Naive thymus-derived CD8-positive, alpha-beta T cell (primary cell): ENCODE data around the gene KRI1. TPM values are rescaled to one million over a fixed set of nuclear protein-coding genes. Genes with fewer than 3 reads are reported as not detected.

Source experiments
- ATAC-seq, 2 donors: fragments of 150-1000 bp; cut with Tn5 transposase in 1 of 2; sonication (Bioruptor Pico), chemical (Tn5 transposase) in 1 of 2; 1 replicate in 1 of 2; 2 replicates in 1 of 2; pipeline ENCODE4 v1.10.0; 2021; ENCODE audit warnings: mild to moderate bottlenecking in 2 of 2, moderate library complexity in 2 of 2
- POLR2A ChIA-PET: fragments of 350-600 bp; sonication (Branson Sonifier 250); formaldehyde crosslinking; loops from one replicate; lab custom pipeline; 2021; ENCODE audit warnings: antibody characterized with exemption; lab: Charles Lee
- DNase-seq, 10 donors: peaks; one replicate each; pipeline versions ENCODE4 v3.0.0 to v3.0.0-alpha.2; 2020 to 2022
- H3K27ac Mint-ChIP-seq, 10 donors: one replicate each; pipeline ENCODE4 v1.8.0; 2020 to 2022; ENCODE audit warnings: mild to moderate bottlenecking in 10 of 10, mixed read lengths in 10 of 10, moderate library complexity in 4 of 10, inconsistent platforms in 1 of 10
- H3K27me3 Mint-ChIP-seq, 5 donors: one replicate each; pipeline ENCODE4 v1.8.0; 2021 to 2022; ENCODE audit warnings: mixed read lengths in 5 of 5
- H3K36me3 Mint-ChIP-seq, 3 donors: one replicate each; pipeline ENCODE4 v1.8.0; 2020 to 2022; ENCODE audit warnings: mixed read lengths in 3 of 3, mild to moderate bottlenecking in 2 of 3, inconsistent platforms in 1 of 3
- H3K4me1 Mint-ChIP-seq, 4 donors: one replicate each; pipeline ENCODE4 v1.8.0; 2021 to 2022; ENCODE audit warnings: mixed read lengths in 4 of 4
- H3K4me3 Mint-ChIP-seq, 10 donors: one replicate each; pipeline ENCODE4 v1.8.0; 2020 to 2022; ENCODE audit warnings: mild to moderate bottlenecking in 10 of 10, mixed read lengths in 10 of 10, moderate library complexity in 6 of 10, inconsistent platforms in 1 of 10
- H3K9me3 Mint-ChIP-seq, 9 donors: one replicate each; pipeline ENCODE4 v1.8.0; 2020 to 2022; ENCODE audit warnings: mixed read lengths in 9 of 9, mild to moderate bottlenecking in 3 of 9, inconsistent platforms in 1 of 9, moderate library complexity in 1 of 9
- polyA plus RNA-seq, 3 donors: library from polyadenylated mRNA; unstranded; fragments of 300-500 nt; fragmentation: Illumina TruSeq; gene quantifications; one replicate each; pipeline ENCODE4 v1.2.3, GENCODE V29; 2021
- total RNA-seq, 8 experiments: library from RNA in 2 of 8; stranded (reverse) in 2 of 8; gene quantifications; one replicate each; pipeline ENCODE4 v1.2.3 and lab custom pipeline; 2021 to 2026

KRI1 gene
- total RNA-seq (10 to 100 TPM; 57.8 to 68.4 TPM), polyA plus RNA-seq (10 to 100 TPM; 12.8 to 46.9 (median 20.9) TPM), total RNA-seq (lab: John Stamatoyannopoulos, UW) (87.1 to 137 (median 117) reads per million in 6 experiments)

GRCh38 chr19:10565567-10566407 lies at the start of gene KRI1:
KRI1 (minus strand) TSS chr19:10566010; CDS start chr19:10565999, 11 bp downstream.
- POLR2A ChIA-PET = interaction anchor here (0.7 to 8.6 kb wide), 12 partner anchors 13 to 463 kb away, joined by 3 to 159 read pairs (median 4); partner anchors contain the start of genes ANGPTL6, ATG4D, KEAP1 and TMED1
- Mint-ChIP-seq H3K4me3 (peak within 1 kb of the TSS; percentile 83 to 100 (median 98)), H3K27me3 (no peaks in the 10 kb centered on the region), H3K36me3 (peaks cover 5 to 23% (median 10%) of the 10 kb centered on the region in 3 donors), H3K27ac (peak within 1 kb of the TSS; percentile 88 to 99 (median 98)), H3K4me1 (peaks cover 32 to 56% (median 53%) of the 10 kb centered on the region in 4 donors), H3K9me3 (no peaks in the 10 kb centered on the region)
- peak; percentile 47 to 52 for ATAC-seq
- peak; percentile 95 to 99 (median 98) for DNase-seq

- H3K9me3 Mint-ChIP-seq = no peaks in the 10 kb centered on the region
- POLR2A ChIA-PET = interaction anchor here (0.5 to 12.5 kb wide), 6 partner anchors 8 to 32 kb away, joined by 3 to 106 read pairs (median 4); no protein-coding TSS in a partner anchor
Measured at GRCh38 chr19:10612499-10613119, 46.8 kb upstream of the KRI1 start.

GRCh38 chr19:10611907-10612306 lies 46.1 kb upstream of the KRI1 start:
- Mint-ChIP-seq H3K4me3 (peak overlapping the region in 3 of 10 donors; percentile 29 to 39 (median 32)), H3K9me3 (no peaks in the 10 kb centered on the region), H3K4me1 (peaks cover 5 to 64% (median 43%) of the 10 kb centered on the region in 4 donors), H3K36me3 (peaks cover 0 to 25% (median 2%) of the 10 kb centered on the region in 3 donors), H3K27me3 (no peaks in the 10 kb centered on the region), H3K27ac (peak overlapping the region in 5 of 10 donors; percentile 14 to 66 (median 59))
- POLR2A ChIA-PET = interaction anchor here (1.4 to 12.5 kb wide), 5 partner anchors 8 to 32 kb away, joined by 3 to 106 read pairs (median 4); no protein-coding TSS in a partner anchor
- ATAC-seq = no peak
- no peak for DNase-seq

More at GRCh38 chr19:10612499-10613119, 46.8 kb upstream of the KRI1 start:
- H3K4me3 Mint-ChIP-seq = peak overlapping the region in 4 of 10 donors; percentile 11 to 62 (median 39)
- no peak for DNase-seq
- H3K27ac Mint-ChIP-seq = peak overlapping the region in 9 of 10 donors; percentile 15 to 81 (median 62)
- peaks cover 0 to 24% (median 2%) of the 10 kb centered on the region in 3 donors for H3K36me3 Mint-ChIP-seq
- H3K27me3 Mint-ChIP-seq = no peaks in the 10 kb centered on the region
- no peak for ATAC-seq
- peaks cover 9 to 66% (median 48%) of the 10 kb centered on the region in 4 donors for H3K4me1 Mint-ChIP-seq

- Mint-ChIP-seq H3K4me1 (peaks cover 15 to 51% (median 33%) of the 10 kb centered on the region in 4 donors), H3K9me3 (no peaks in the 10 kb centered on the region), H3K4me3 (peak overlapping the region; percentile 91 to 100 (median 98)), H3K27ac (peak overlapping the region; percentile 96 to 100 (median 99)), H3K27me3 (no peaks in the 10 kb centered on the region), H3K36me3 (peaks cover 0 to 10% (median 0%) of the 10 kb centered on the region in 3 donors)
- DNase-seq (peak in 3 of 10 donors; percentile 22 to 65 (median 36)), ATAC-seq (peak; percentile 1 to 3)
- POLR2A ChIA-PET = interaction anchor here (0.7 to 5.0 kb wide), 15 partner anchors 12 to 266 kb away, joined by 3 to 106 read pairs (median 11); partner anchors contain the start of genes ATG4D, ILF3, KRI1 and TMED1
Measured at GRCh38 chr19:10604460-10604980, 38.7 kb upstream of the KRI1 start.

- DNase-seq (peak in 8 of 10 donors; percentile 54 to 84 (median 71)), ATAC-seq (peak; percentile 41 to 47)
- Mint-ChIP-seq H3K36me3 (peaks cover 0 to 10% (median 0%) of the 10 kb centered on the region in 3 donors), H3K9me3 (no peaks in the 10 kb centered on the region), H3K4me1 (peaks cover 15 to 46% (median 32%) of the 10 kb centered on the region in 4 donors), H3K27me3 (no peaks in the 10 kb centered on the region), H3K27ac (peak overlapping the region; percentile 96 to 100 (median 99)), H3K4me3 (peak overlapping the region; percentile 91 to 100 (median 98))
- POLR2A ChIA-PET = interaction anchor here (0.7 to 5.0 kb wide), 21 partner anchors 11 to 267 kb away, joined by 3 to 106 read pairs (median 9); partner anchors contain the start of genes ATG4D, ILF3, KRI1 and SLC44A2
Measured at GRCh38 chr19:10603873-10604459, 38.2 kb upstream of the KRI1 start.

- DNase-seq (peak; percentile 74 to 97 (median 87)), ATAC-seq (peak; percentile 66 to 70)
- Mint-ChIP-seq H3K9me3 (no peaks in the 10 kb centered on the region), H3K4me3 (peak overlapping the region; percentile 91 to 100 (median 98)), H3K36me3 (peaks cover 0 to 10% (median 0%) of the 10 kb centered on the region in 3 donors), H3K27ac (peak overlapping the region; percentile 96 to 100 (median 99)), H3K27me3 (no peaks in the 10 kb centered on the region), H3K4me1 (peaks cover 15 to 42% (median 30%) of the 10 kb centered on the region in 4 donors)
- POLR2A ChIA-PET = interaction anchor here (0.5 to 5.0 kb wide), 20 partner anchors 10 to 380 kb away, joined by 3 to 106 read pairs (median 10); partner anchors contain the start of genes ATG4D, ILF3, KRI1 and SLC44A2
Measured at GRCh38 chr19:10603084-10603872, 37.5 kb upstream of the KRI1 start.

- Mint-ChIP-seq H3K9me3 (no peaks in the 10 kb centered on the region), H3K4me3 (peak overlapping the region; percentile 91 to 100 (median 98)), H3K36me3 (peaks cover 0 to 8% (median 0%) of the 10 kb centered on the region in 3 donors), H3K4me1 (peaks cover 15 to 40% (median 29%) of the 10 kb centered on the region in 4 donors), H3K27me3 (no peaks in the 10 kb centered on the region), H3K27ac (peak overlapping the region; percentile 96 to 100 (median 99))
- POLR2A ChIA-PET = interaction anchor here (0.5 to 5.0 kb wide), 20 partner anchors 10 to 379 kb away, joined by 3 to 106 read pairs (median 8); partner anchors contain the start of genes ATG4D, ILF3, KRI1 and SLC44A2
- DNase-seq (peak; percentile 77 to 97 (median 88)), ATAC-seq (peak; percentile 62 to 70)
Measured at GRCh38 chr19:10602330-10603083, 36.7 kb upstream of the KRI1 start.

GRCh38 chr19:10601999-10602329 lies 36.2 kb upstream of the KRI1 start:
- POLR2A ChIA-PET = interaction anchor here (0.5 to 5.0 kb wide), 14 partner anchors 9 to 160 kb away, joined by 3 to 106 read pairs (median 12); partner anchors contain the start of genes ATG4D, ILF3, KRI1 and SLC44A2
- peaks cover 0 to 5% (median 0%) of the 10 kb centered on the region in 3 donors for H3K36me3 Mint-ChIP-seq

GRCh38 chr19:10600149-10600548 lies 34.3 kb upstream of the KRI1 start:
- Mint-ChIP-seq H3K36me3 (peaks cover 0 to 4% (median 0%) of the 10 kb centered on the region in 3 donors), H3K4me1 (peaks cover 25 to 39% (median 38%) of the 10 kb centered on the region in 4 donors), H3K27ac (peak overlapping the region in 6 of 10 donors; percentile 31 to 82 (median 66)), H3K27me3 (no peaks in the 10 kb centered on the region), H3K9me3 (no peaks in the 10 kb centered on the region), H3K4me3 (peak overlapping the region in 3 of 10 donors; percentile 15 to 60 (median 54))
- POLR2A ChIA-PET = no interaction called here
- ATAC-seq = no peak
- no peak for DNase-seq

More at GRCh38 chr19:10601999-10602329, 36.2 kb upstream of the KRI1 start:
- H3K4me1 Mint-ChIP-seq = peaks cover 15 to 35% (median 28%) of the 10 kb centered on the region in 4 donors
- ATAC-seq = no peak
- H3K27ac Mint-ChIP-seq = peak overlapping the region in 9 of 10 donors; percentile 35 to 96 (median 88)
- H3K9me3 Mint-ChIP-seq = no peaks in the 10 kb centered on the region
- H3K27me3 Mint-ChIP-seq = no peaks in the 10 kb centered on the region
- no peak for DNase-seq
- H3K4me3 Mint-ChIP-seq = peak overlapping the region; percentile 51 to 97 (median 81)
